Testis (tissue), 2 donors: ENCODE data around the gene TBCE.
A peak's percentile ranks its signal among the peaks of the same experiment; 100 is the strongest.

Source experiments
- CTCF ChIP-seq, 3 experiments: fragments of 450-650 bp in 2 of 3; fragments of 200-600 bp in 1 of 3; sonication (generic) in 1 of 3; IDR thresholded peaks; one replicate each; pipeline ENCODE4 v1.5.1; 2016 to 2019; ENCODE audit warnings: antibody characterized with exemption in 3 of 3, mild to moderate bottlenecking in 2 of 3, moderate library complexity in 1 of 3
- POLR2A ChIP-seq: fragments of 450-650 bp; IDR thresholded peaks from one replicate; pipeline ENCODE4 v1.6.1; 2017; ENCODE audit warnings: antibody characterized with exemption, mild to moderate bottlenecking, moderate library complexity

DNA sequence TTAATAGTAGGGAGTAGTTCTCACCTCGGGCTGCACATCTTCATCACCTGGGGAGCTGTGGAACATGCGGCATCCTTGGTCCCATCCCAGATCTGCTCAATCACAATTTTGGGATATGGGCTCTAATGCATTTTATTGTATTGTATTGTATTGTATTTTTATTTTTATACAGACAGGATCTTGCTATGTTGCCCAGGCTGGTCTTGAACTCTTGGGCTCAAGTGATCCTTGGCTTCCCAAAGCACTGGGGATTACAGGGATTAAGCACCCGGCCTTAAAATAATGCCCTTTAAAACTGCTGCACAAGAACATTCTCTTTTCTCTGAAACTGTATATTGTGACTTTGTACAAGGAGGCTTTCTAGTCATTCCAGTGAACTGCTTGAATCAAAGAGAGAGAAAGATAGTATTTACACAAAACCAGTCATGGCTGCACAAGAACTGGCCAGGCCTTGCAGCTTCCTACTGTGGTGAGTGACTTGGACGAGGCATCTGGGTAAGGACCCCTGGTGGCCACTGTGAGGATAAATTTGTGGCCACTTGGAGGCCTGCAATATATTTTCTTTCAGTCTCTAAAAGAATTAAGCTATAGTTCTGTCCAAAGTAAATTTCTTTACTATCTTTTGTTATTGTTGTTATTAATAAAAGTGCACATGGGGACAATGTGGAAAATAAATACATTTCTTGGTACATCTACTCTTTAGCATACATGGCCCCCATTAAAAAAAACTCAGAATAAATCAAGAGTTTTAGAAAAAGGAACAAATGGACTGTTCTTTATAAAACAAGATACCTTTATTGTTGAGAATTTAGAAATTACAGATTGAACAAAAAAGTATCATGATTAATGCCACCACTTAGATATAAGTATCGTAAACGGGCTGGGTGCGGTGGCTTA, 48.0 kb downstream of the TBCE start:
- TF ChIP-seq CTCF (IDR thresholded peaks at IDR 0.05): peak; percentile 77 to 89 (median 81)
- TF ChIP-seq POLR2A: no peak
